GM18498 (cell line): ENCODE data around the gene GAL3ST3.
"Not testable (repeated sequence)": the region's sequence is repeated elsewhere in the genome, so short reads cannot be mapped to it uniquely, and the experiment has no call there.

Experiments
- ATAC-seq: cut with Tn5 transposase; IDR thresholded peaks from one replicate; pipeline ENCODE4 v1.9.1; 2021; ENCODE audit warnings: mild to moderate bottlenecking, moderate library complexity; ENCODE audit not compliant: unreplicated experiment

Gene GAL3ST3, protein sequence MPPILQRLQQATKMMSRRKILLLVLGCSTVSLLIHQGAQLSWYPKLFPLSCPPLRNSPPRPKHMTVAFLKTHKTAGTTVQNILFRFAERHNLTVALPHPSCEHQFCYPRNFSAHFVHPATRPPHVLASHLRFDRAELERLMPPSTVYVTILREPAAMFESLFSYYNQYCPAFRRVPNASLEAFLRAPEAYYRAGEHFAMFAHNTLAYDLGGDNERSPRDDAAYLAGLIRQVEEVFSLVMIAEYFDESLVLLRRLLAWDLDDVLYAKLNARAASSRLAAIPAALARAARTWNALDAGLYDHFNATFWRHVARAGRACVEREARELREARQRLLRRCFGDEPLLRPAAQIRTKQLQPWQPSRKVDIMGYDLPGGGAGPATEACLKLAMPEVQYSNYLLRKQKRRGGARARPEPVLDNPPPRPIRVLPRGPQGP

GRCh38 chr11:66048547-66049323, at the start of gene GAL3ST3:
TSS of gene GAL3ST3 (minus strand) at chr11:66049161. CDS start at chr11:66045415, 3,746 bp downstream.
- no peak for ATAC-seq

- ATAC-seq, result not testable (repeated sequence)
These were observed 43.2 kb upstream of the GAL3ST3 start for GRCh38 chr11:66092125-66092524.

- no peak for ATAC-seq
These were observed 41.3 kb upstream of the GAL3ST3 start for GRCh38 chr11:66090288-66090687.

GRCh38 chr11:66089067-66089466, 40.1 kb upstream of the GAL3ST3 start:
- ATAC-seq, result no peak

- no peak for ATAC-seq
These were observed 38.4 kb upstream of the GAL3ST3 start for GRCh38 chr11:66087148-66087908.

- no peak for ATAC-seq
These were observed 36.0 kb upstream of the GAL3ST3 start for GRCh38 chr11:66084821-66085475.

- no peak for ATAC-seq
These were observed 34.8 kb upstream of the GAL3ST3 start for GRCh38 chr11:66083767-66084166.

DNA sequence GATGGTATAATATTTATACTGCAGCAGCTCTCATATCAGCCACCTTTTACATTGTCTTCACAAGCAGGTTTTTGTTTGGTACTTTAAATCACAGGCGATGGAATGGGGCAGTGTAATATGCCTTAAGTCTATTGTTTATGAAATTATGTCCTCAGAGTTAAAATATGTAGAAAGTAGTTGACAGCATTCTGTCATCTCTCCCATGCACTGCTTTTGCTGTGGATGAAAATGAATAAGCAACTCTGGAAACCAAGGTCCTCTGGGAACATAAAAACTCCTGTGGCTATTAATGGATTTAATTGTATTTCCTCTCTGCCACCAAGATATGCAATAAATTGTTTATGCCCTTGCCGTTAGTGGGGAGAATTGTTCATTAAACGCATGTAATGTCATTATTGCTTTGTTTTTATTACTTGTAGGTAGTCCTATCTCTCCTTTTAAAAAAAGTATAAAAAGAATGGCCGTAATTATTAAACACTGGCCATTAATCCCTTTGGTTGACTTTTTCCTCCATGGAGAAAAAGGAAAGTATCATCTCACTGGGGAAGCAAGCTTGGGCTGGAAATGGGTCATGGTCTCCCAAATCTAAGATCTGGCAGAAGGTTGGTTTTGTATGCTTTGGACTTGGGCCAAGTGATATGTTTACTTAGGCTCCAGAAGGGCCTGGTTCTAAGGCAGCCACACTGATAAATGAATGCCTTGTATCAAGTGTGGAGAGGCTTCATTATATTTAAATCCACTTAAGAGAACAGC, 34.2 kb upstream of the GAL3ST3 start:
- no peak for ATAC-seq

DNA sequence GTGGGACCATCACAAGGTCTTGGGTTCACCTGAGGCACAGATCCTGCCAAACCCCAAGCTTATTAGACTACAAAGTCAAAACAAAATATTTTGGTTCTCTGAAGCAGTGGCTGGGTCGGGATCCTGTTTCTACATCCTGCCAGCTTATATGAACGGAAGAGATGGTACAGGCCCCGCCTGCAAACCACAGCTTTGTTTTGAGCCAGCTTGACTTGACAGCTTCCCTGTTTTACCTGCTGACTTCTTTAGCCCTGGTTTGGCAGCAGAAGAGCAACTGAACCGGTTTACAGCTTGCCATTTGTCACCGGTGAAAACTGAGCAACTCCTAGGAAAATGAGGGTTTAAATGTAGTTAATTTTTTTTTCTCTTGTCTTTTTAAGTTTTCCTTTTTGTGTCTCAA, 32.5 kb upstream of the GAL3ST3 start:
- peak; percentile 76 for ATAC-seq

DNA sequence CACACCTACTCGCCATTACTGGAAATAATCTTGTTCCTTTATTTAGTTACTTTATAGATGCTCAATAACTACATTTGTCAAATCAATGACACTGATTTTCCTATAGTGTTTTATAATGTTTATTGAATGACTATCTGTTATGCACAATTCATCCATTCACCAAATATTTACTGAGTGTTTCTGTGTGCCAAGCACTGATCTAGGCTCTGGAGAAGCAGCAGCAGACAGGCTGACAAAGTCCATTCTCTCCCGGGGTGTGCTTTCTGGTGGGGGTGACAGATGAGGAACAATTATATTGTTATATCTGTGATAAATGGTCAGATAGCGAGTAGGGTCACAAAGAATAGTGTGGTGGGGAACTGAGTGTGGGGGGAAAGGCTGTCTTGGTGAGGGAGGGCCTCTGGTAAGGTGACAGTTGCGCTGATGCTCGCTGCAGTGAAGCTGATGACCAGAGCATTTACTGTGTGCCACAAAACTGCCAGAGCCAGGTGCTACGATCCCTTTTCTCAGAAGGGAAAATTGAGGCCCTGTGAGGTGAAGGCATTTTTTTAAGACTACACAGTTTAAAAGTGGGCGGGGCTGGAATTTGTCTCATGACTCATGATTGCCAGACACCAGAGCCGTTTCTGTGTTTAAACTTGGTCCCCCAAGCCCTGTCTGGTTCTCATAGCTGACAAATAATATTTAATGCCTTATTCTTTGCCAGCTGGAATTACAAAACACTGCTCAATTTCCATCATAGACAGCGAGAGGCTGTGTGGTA, 31.3 kb upstream of the GAL3ST3 start:
- ATAC-seq, result no peak

DNA sequence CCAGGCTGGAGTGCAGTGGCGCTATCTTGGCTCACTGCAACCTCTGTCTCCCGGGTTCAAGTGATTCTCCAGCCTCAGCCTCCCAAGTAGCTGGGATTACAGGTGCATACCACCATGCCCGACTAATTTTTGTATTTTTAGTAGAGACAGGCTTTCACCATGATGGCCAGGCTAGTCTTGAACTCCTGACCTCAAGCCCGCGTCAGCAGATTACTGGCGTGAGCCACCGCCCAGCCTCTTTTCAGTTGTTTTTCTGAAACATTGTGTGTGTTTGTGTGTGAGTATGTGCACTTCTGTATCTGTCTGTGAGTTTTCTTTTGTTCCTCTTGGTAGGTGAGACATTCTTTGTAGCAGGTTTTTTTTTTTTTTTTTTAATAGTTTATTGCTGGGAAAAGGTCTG, 30.0 kb upstream of the GAL3ST3 start:
- not testable (repeated sequence) for ATAC-seq

DNA sequence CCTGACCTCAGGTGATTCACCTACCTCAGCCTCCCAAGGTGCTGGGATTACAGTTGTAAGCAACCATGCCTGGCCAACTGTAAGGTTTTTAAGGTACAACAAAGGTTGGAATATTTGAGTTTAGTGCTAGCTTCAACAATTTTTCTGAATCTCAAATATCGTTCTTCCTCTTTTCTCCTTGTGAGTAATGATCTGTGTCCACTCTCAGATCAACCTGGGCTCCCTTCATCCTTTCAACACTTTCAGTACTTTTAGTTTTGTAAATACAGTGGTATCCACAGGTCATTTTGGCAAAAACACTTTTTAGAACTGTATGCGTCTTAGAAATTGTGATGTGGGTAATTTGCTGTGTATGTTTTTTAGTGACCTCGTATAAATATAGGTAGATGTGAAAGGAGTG, 29.0 kb upstream of the GAL3ST3 start:
- no peak for ATAC-seq

DNA sequence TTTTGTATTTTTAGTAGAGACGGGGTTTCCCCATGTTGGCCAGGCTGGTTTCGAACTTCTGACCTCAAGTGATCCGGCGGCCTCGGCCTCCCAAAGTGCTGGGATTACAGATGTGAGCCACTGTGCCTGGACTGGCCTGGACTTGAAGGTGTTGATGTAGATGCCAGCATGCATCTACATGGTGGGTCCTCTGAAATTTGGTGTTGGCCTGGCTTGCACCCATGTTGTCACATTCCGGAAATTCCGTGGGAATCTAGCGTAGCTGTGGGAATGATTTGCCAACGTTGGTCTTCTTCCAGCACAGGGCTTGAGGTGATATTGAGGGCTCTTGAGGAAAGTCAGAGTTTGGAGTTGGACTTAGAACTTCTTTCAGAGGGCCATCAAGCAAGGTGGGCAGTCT, 27.6 kb upstream of the GAL3ST3 start:
- ATAC-seq, result no peak

- no peak for ATAC-seq
These were observed 26.3 kb upstream of the GAL3ST3 start for GRCh38 chr11:66075273-66075672.

GRCh38 chr11:66073669-66074068, 24.7 kb upstream of the GAL3ST3 start:
- no peak for ATAC-seq

DNA sequence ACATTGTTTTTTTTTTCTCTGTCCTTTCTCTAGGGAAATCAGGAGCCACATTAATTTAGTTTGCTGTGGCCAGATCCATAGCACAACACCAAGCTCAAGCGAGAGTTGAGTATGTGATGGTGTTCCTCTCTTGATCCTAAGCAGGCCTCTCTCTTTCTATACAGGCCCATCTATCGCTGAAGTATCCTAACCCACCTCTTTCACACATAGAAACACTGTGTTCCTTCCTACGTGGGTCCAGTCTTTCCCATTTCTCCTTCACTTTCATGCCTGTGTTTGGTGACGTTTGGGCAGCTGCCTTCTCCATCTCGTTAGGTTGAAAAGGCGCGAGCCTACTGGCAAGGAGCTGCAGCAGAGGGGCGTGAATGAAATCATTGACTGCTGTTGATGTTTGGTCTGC, 23.6 kb upstream of the GAL3ST3 start:
- no peak for ATAC-seq

- ATAC-seq, result no peak
These were observed 23.1 kb upstream of the GAL3ST3 start for GRCh38 chr11:66072081-66072480.

GRCh38 chr11:66071381-66071801, 22.4 kb upstream of the GAL3ST3 start:
- no peak for ATAC-seq
